DMS114 treated with DMSO at 0.1 percent for 48 hours (cell line): ENCODE results near the gene TRIM56.
"Not testable (repeated sequence)": the region's sequence is repeated elsewhere in the genome, so short reads cannot be mapped to it uniquely, and the experiment has no call there.

ENCODE experiments used
- DNase-seq: peaks from one replicate; lab custom pipeline; 2025; ENCODE audit not compliant: unreplicated experiment; lab: John Stamatoyannopoulos, UW

TRIM56 gene

GRCh38 chr7:101129603-101130117, 44.4 kb downstream of the TRIM56 start:
- no peak for DNase-seq

GRCh38 chr7:101132626-101133600, 47.6 kb downstream of the TRIM56 start:
- DNase-seq = not testable (repeated sequence)

- no peak for DNase-seq
Measured at GRCh38 chr7:101133621-101134398, 48.5 kb downstream of the TRIM56 start.

- DNase-seq = no peak
Measured at GRCh38 chr7:101134399-101134980, 49.2 kb downstream of the TRIM56 start.

GRCh38 chr7:101137651-101138212, 52.5 kb downstream of the TRIM56 start:
- no peak for DNase-seq

- no peak for DNase-seq
Measured at GRCh38 chr7:101138213-101138870, 53.1 kb downstream of the TRIM56 start.

- no peak for DNase-seq
Measured at GRCh38 chr7:101140339-101140699, 55.0 kb downstream of the TRIM56 start.

- no peak for DNase-seq
Measured at GRCh38 chr7:101140746-101141382, 55.6 kb downstream of the TRIM56 start.
